ENCODE results near the gene TNRC18. TPM values are rescaled to one million over a fixed set of nuclear protein-coding genes. Genes with fewer than 3 reads are reported as not detected.

The TNRC18 gene
- total RNA-seq, 5 donors from 2014 or later (not counting 1 experiment from before 2014, with no cell fraction given) = 58.8 to 71.0 (median 62.6) TPM

GRCh38 chr7:5467645-5468044 is 44.0 kb upstream of the TNRC18 start:
- Mint-ChIP-seq H3K27ac (no peak overlapping the region), H3K4me1 (peaks cover 0 to under 1% (median 0%) of the 10 kb centered on the region in 3 donors), H3K4me3 (no peak overlapping the region), H3K27me3 (no peaks in the 10 kb centered on the region), H3K9me3 (no peaks in the 10 kb centered on the region), H3K36me3 (peaks cover 4% of the 10 kb centered on the region)
- Histone ChIP-seq H3K9me3 (no peaks in the 10 kb centered on the region), H3K27ac (ENCODE audit: low read length) (no peak overlapping the region), H3K36me3 (ENCODE audit: control insufficient read depth in 2 of 2, extremely low read depth in 1 of 2, insufficient read depth in 1 of 2, low read length in 1 of 2) (peaks cover 0 to 6% of the 10 kb centered on the region in 2 donors), H3K27me3 (replicated peaks in 1 of 2; ENCODE audit: control insufficient read depth in 2 of 2, extremely low read depth in 1 of 2, insufficient read depth in 2 of 2, low read length in 1 of 2) (no peaks in the 10 kb centered on the region), H3K4me3 (ENCODE audit: control insufficient read depth in 1 of 2, extremely low read depth in 1 of 2, low read length in 1 of 2) (no peak overlapping the region), H3K4me1 (ENCODE audit: control insufficient read depth in 1 of 2, extremely low read depth in 1 of 2, insufficient read depth in 2 of 2, low read length in 2 of 2) (no peaks in the 10 kb centered on the region)
- ChIA-PET POLR2A (interaction anchor here in 1 of 2 donors (0.7 kb wide), 1 partner anchor 550 kb away, joined by 3 read pairs; no protein-coding TSS in a partner anchor), CTCF (interaction anchor here in 1 of 2 donors (0.7 kb wide), 1 partner anchor 164 kb away, joined by 7 read pairs; no protein-coding TSS in a partner anchor)
- WGBS (ENCODE audit: insufficient coverage) = 94% methylated on average over 2 of the region's 9 CpGs
- ATAC-seq (replicated peaks in 1 of 4) = no peak
- no peak for DNase-seq

GRCh38 chr7:5466551-5466950 is 42.9 kb upstream of the TNRC18 start:
- H3K27me3 ChIP-seq (replicated peaks in 1 of 2; ENCODE audit: control insufficient read depth in 2 of 2, extremely low read depth in 1 of 2, insufficient read depth in 2 of 2, low read length in 1 of 2) = no peaks in the 10 kb centered on the region
- no peak for DNase-seq
- ATAC-seq (replicated peaks in 1 of 4) = no peak
- no peak overlapping the region for H3K4me3 ChIP-seq (ENCODE audit: control insufficient read depth in 1 of 2, extremely low read depth in 1 of 2, low read length in 1 of 2)
- no peaks in the 10 kb centered on the region for H3K9me3 ChIP-seq
- H3K4me3 Mint-ChIP-seq = no peak overlapping the region
- ChIA-PET POLR2A (no interaction called here), CTCF (interaction anchor here in 1 of 2 donors (0.6 kb wide), 1 partner anchor 8 kb away, joined by 6 read pairs; no protein-coding TSS in a partner anchor)
- peaks cover 0 to 10% (median 3%) of the 10 kb centered on the region in 3 donors for H3K4me1 Mint-ChIP-seq
- H3K9me3 Mint-ChIP-seq = no peaks in the 10 kb centered on the region
- H3K36me3 Mint-ChIP-seq = no peaks in the 10 kb centered on the region
- H3K27me3 Mint-ChIP-seq = no peaks in the 10 kb centered on the region
- no peak overlapping the region for H3K27ac ChIP-seq (ENCODE audit: low read length)
- H3K4me1 ChIP-seq (ENCODE audit: control insufficient read depth in 1 of 2, extremely low read depth in 1 of 2, insufficient read depth in 2 of 2, low read length in 2 of 2) = peaks cover 0 to 3% of the 10 kb centered on the region in 2 experiments
- H3K36me3 ChIP-seq (ENCODE audit: control insufficient read depth in 2 of 2, extremely low read depth in 1 of 2, insufficient read depth in 1 of 2, low read length in 1 of 2) = no peaks in the 10 kb centered on the region
- WGBS (ENCODE audit: insufficient coverage) = 95% methylated on average over 12 of the region's 14 CpGs
- H3K27ac Mint-ChIP-seq = no peak overlapping the region

- DNase-seq = no peak
- H3K4me1 ChIP-seq (ENCODE audit: control insufficient read depth in 1 of 2, extremely low read depth in 1 of 2, insufficient read depth in 2 of 2, low read length in 2 of 2) = peaks cover 0 to 3% of the 10 kb centered on the region in 2 experiments
- no peaks in the 10 kb centered on the region for H3K9me3 Mint-ChIP-seq
- peaks cover 0 to 10% (median 3%) of the 10 kb centered on the region in 3 donors for H3K4me1 Mint-ChIP-seq
- no peak overlapping the region for H3K4me3 Mint-ChIP-seq
- H3K27me3 ChIP-seq (replicated peaks in 1 of 2; ENCODE audit: control insufficient read depth in 2 of 2, extremely low read depth in 1 of 2, insufficient read depth in 2 of 2, low read length in 1 of 2) = peaks cover 0 to 2% of the 10 kb centered on the region in 2 experiments
- POLR2A ChIA-PET = no interaction called here
- H3K27ac ChIP-seq (ENCODE audit: low read length) = no peak overlapping the region
- no peaks in the 10 kb centered on the region for H3K36me3 Mint-ChIP-seq
- no peaks in the 10 kb centered on the region for H3K36me3 ChIP-seq (ENCODE audit: control insufficient read depth in 2 of 2, extremely low read depth in 1 of 2, insufficient read depth in 1 of 2, low read length in 1 of 2)
- no peaks in the 10 kb centered on the region for H3K9me3 ChIP-seq
- peaks cover 1 to 4% of the 10 kb centered on the region in 2 donors for H3K27me3 Mint-ChIP-seq
- CTCF ChIA-PET = no interaction called here
- ATAC-seq (replicated peaks in 1 of 4) = no peak
- H3K27ac Mint-ChIP-seq = no peak overlapping the region
- WGBS (ENCODE audit: insufficient coverage) = no CpG with 5 or more reads among the region's 3 CpGs
- no peak overlapping the region for H3K4me3 ChIP-seq (ENCODE audit: control insufficient read depth in 1 of 2, extremely low read depth in 1 of 2, low read length in 1 of 2)
These were observed 39.4 kb upstream of the TNRC18 start for GRCh38 chr7:5463031-5463430.

- peak in 2 of 35 experiments; percentile 12 to 29 for DNase-seq
- Histone ChIP-seq H3K27ac (ENCODE audit: low read length) (no peak overlapping the region), H3K4me1 (ENCODE audit: control insufficient read depth in 1 of 2, extremely low read depth in 1 of 2, insufficient read depth in 2 of 2, low read length in 2 of 2) (peaks cover 0 to 3% of the 10 kb centered on the region in 2 experiments), H3K9me3 (no peaks in the 10 kb centered on the region), H3K4me3 (ENCODE audit: control insufficient read depth in 1 of 2, extremely low read depth in 1 of 2, low read length in 1 of 2) (no peak overlapping the region), H3K27me3 (replicated peaks in 1 of 2; ENCODE audit: control insufficient read depth in 2 of 2, extremely low read depth in 1 of 2, insufficient read depth in 2 of 2, low read length in 1 of 2) (peaks cover 0 to 7% of the 10 kb centered on the region in 2 experiments), H3K36me3 (ENCODE audit: control insufficient read depth in 2 of 2, extremely low read depth in 1 of 2, insufficient read depth in 1 of 2, low read length in 1 of 2) (no peaks in the 10 kb centered on the region)
- Mint-ChIP-seq H3K36me3 (no peaks in the 10 kb centered on the region), H3K9me3 (no peaks in the 10 kb centered on the region), H3K4me1 (peaks cover 0 to 10% (median 3%) of the 10 kb centered on the region in 3 donors), H3K4me3 (peak overlapping the region in 1 of 3 donors; percentile 34), H3K27me3 (peaks cover 1 to 4% of the 10 kb centered on the region in 2 donors), H3K27ac (no peak overlapping the region)
- ChIA-PET POLR2A (no interaction called here), CTCF (no interaction called here)
- ATAC-seq (replicated peaks in 1 of 4) = peak in 1 of 4 experiments; percentile 89
- 73% methylated on average over 3 of the region's 10 CpGs for WGBS (ENCODE audit: insufficient coverage)
These were observed 38.6 kb upstream of the TNRC18 start for GRCh38 chr7:5462216-5462615.

- Mint-ChIP-seq H3K9me3 (no peaks in the 10 kb centered on the region), H3K36me3 (no peaks in the 10 kb centered on the region), H3K4me3 (no peak overlapping the region), H3K4me1 (peaks cover 0 to 10% (median 3%) of the 10 kb centered on the region in 3 donors), H3K27me3 (peaks cover 3 to 4% of the 10 kb centered on the region in 2 donors), H3K27ac (no peak overlapping the region)
- no peak overlapping the region for H3K27ac ChIP-seq (ENCODE audit: low read length)
- DNase-seq (no peak), ATAC-seq (replicated peaks in 1 of 4) (no peak)
- no peaks in the 10 kb centered on the region for H3K36me3 ChIP-seq (ENCODE audit: control insufficient read depth in 2 of 2, extremely low read depth in 1 of 2, insufficient read depth in 1 of 2, low read length in 1 of 2)
- ChIA-PET POLR2A (interaction anchor here in 1 of 2 donors (0.6 kb wide), 1 partner anchor 59 kb away, joined by 3 read pairs; no protein-coding TSS in a partner anchor), CTCF (no interaction called here)
- H3K4me3 ChIP-seq (ENCODE audit: control insufficient read depth in 1 of 2, extremely low read depth in 1 of 2, low read length in 1 of 2) = no peak overlapping the region
- 91% methylated on average over 4 of the region's 9 CpGs for WGBS (ENCODE audit: insufficient coverage)
- H3K4me1 ChIP-seq (ENCODE audit: control insufficient read depth in 1 of 2, extremely low read depth in 1 of 2, insufficient read depth in 2 of 2, low read length in 2 of 2) = peaks cover 0 to 3% of the 10 kb centered on the region in 2 experiments
- no peaks in the 10 kb centered on the region for H3K9me3 ChIP-seq
- peaks cover 0 to 19% of the 10 kb centered on the region in 2 experiments for H3K27me3 ChIP-seq (replicated peaks in 1 of 2; ENCODE audit: control insufficient read depth in 2 of 2, extremely low read depth in 1 of 2, insufficient read depth in 2 of 2, low read length in 1 of 2)
These were observed 35.4 kb upstream of the TNRC18 start for GRCh38 chr7:5458921-5459480.

- POLR2A ChIA-PET = interaction anchor here (0.7 kb wide), 2 partner anchors 13 to 14 kb away, joined by 5 to 7 read pairs; no protein-coding TSS in a partner anchor
- no peak overlapping the region for H3K4me3 Mint-ChIP-seq
- WGBS (ENCODE audit: insufficient coverage) = 79% methylated on average over 2 of the region's 4 CpGs
- Histone ChIP-seq H3K36me3 (ENCODE audit: control insufficient read depth in 2 of 2, extremely low read depth in 1 of 2, insufficient read depth in 1 of 2, low read length in 1 of 2) (no peaks in the 10 kb centered on the region), H3K4me3 (ENCODE audit: control insufficient read depth in 1 of 2, extremely low read depth in 1 of 2, low read length in 1 of 2) (no peak overlapping the region), H3K4me1 (ENCODE audit: control insufficient read depth in 1 of 2, extremely low read depth in 1 of 2, insufficient read depth in 2 of 2, low read length in 2 of 2) (peaks cover 0 to 3% of the 10 kb centered on the region in 2 experiments), H3K27me3 (replicated peaks in 1 of 2; ENCODE audit: control insufficient read depth in 2 of 2, extremely low read depth in 1 of 2, insufficient read depth in 2 of 2, low read length in 1 of 2) (peaks cover 0 to 22% of the 10 kb centered on the region in 2 experiments), H3K9me3 (no peaks in the 10 kb centered on the region), H3K27ac (ENCODE audit: low read length) (no peak overlapping the region)
- no peak for ATAC-seq (replicated peaks in 1 of 4)
- no peak for DNase-seq
- H3K27ac Mint-ChIP-seq = no peak overlapping the region
- CTCF ChIA-PET = interaction anchor here in 1 of 2 donors (0.6 kb wide), 1 partner anchor 252 kb away, joined by 3 read pairs; no protein-coding TSS in a partner anchor
- H3K9me3 Mint-ChIP-seq = no peaks in the 10 kb centered on the region
- H3K36me3 Mint-ChIP-seq = no peaks in the 10 kb centered on the region
- H3K4me1 Mint-ChIP-seq = peaks cover 0 to 12% (median 2%) of the 10 kb centered on the region in 3 donors
- H3K27me3 Mint-ChIP-seq = peaks cover 4 to 9% of the 10 kb centered on the region in 2 donors
These were observed 33.7 kb upstream of the TNRC18 start for GRCh38 chr7:5457245-5457735.
